GM23338 (cell line): ENCODE measurements around the gene BLTP3B. TPM values are rescaled to one million over a fixed set of nuclear protein-coding genes. Genes with fewer than 3 reads are reported as not detected.

Experiments used
- ATAC-seq: fragments of 200-7000 bp; cut with Tn5 transposase; 3 replicates; pipeline ENCODE4 v1.9.1; 2020
- DNase-seq: peaks from one replicate; pipeline ENCODE4 v3.0.0-alpha.2; 2015; ENCODE audit warnings: low spot score
- H2AFZ ChIP-seq: fragments of 200-600 bp; sonication (generic); 2 replicates; pipeline ENCODE4 v1.8.0; 2016; ENCODE audit warnings: antibody characterized with exemption, mild to moderate bottlenecking, moderate library complexity
- H3F3A ChIP-seq: fragments of 200-600 bp; sonication (generic); replicated peaks from 2 replicates; pipeline ENCODE4 v1.8.0; 2017; ENCODE audit warnings: antibody characterized with exemption, mixed run types, low read depth
- H3K27ac ChIP-seq: fragments of 200-600 bp; sonication (generic); 2 replicates; pipeline ENCODE4 v1.6.1; 2016; ENCODE audit warnings: low read depth
- H3K27me3 ChIP-seq: fragments of 200-600 bp; sonication (generic); 2 replicates; pipeline ENCODE4 v1.8.0; 2016; ENCODE audit warnings: mild to moderate bottlenecking, mixed run types, moderate library complexity; ENCODE audit not compliant: insufficient read depth
- H3K36me3 ChIP-seq: fragments of 200-600 bp; sonication (generic); 2 replicates; pipeline ENCODE4 v1.8.0; 2016; ENCODE audit warnings: mild to moderate bottlenecking; ENCODE audit not compliant: insufficient read depth
- H3K4me1 ChIP-seq: fragments of 200-600 bp; sonication (generic); 2 replicates; pipeline ENCODE4 v1.8.0; 2016; ENCODE audit warnings: mild to moderate bottlenecking, moderate library complexity; ENCODE audit not compliant: insufficient read depth
- H3K4me2 ChIP-seq: fragments of 200-600 bp; sonication (generic); 2 replicates; pipeline ENCODE4 v1.7.1; 2017; ENCODE audit warnings: mixed run types
- H3K4me3 ChIP-seq: fragments of 200-600 bp; sonication (generic); 2 replicates; pipeline ENCODE4 v1.6.1; 2016; ENCODE audit warnings: mixed run types
- H3K79me2 ChIP-seq: fragments of 200-600 bp; sonication (generic); replicated peaks from 2 replicates; pipeline ENCODE4 v1.8.0; 2017; ENCODE audit warnings: mild to moderate bottlenecking; ENCODE audit not compliant: insufficient read depth
- H3K9me2 ChIP-seq: fragments of 200-600 bp; sonication (generic); 2 replicates; pipeline ENCODE4 v1.8.0; 2017; ENCODE audit not compliant: insufficient read depth
- H4K20me1 ChIP-seq: fragments of 200-600 bp; sonication (generic); replicated peaks from 2 replicates; pipeline ENCODE4 v1.8.0; 2017; ENCODE audit warnings: mild to moderate bottlenecking; ENCODE audit not compliant: insufficient read depth
- H3K27ac Mint-ChIP-seq: 2 replicates; pipeline ENCODE4 v1.8.0; 2020; ENCODE audit warnings: inconsistent platforms, mild to moderate bottlenecking, moderate library complexity, mixed read lengths
- H3K27me3 Mint-ChIP-seq: 3 replicates; pipeline ENCODE4 v1.8.0; 2022; ENCODE audit warnings: low read depth, mild to moderate bottlenecking, moderate library complexity, mixed read lengths, inconsistent platforms; ENCODE audit not compliant: insufficient read depth, poor library complexity
- H3K36me3 Mint-ChIP-seq: 3 replicates; pipeline ENCODE4 v1.8.0; 2021; ENCODE audit warnings: low read depth, mild to moderate bottlenecking, inconsistent platforms, moderate library complexity, mixed read lengths
- H3K4me1 Mint-ChIP-seq: 3 replicates; pipeline ENCODE4 v1.8.0; 2020; ENCODE audit warnings: mild to moderate bottlenecking, inconsistent platforms, mixed read lengths
- H3K4me3 Mint-ChIP-seq: 3 replicates; pipeline ENCODE4 v1.8.0; 2021; ENCODE audit warnings: moderate library complexity, mild to moderate bottlenecking, inconsistent platforms, mixed read lengths
- H3K9me3 Mint-ChIP-seq: 3 replicates; pipeline ENCODE4 v1.8.0; 2020; ENCODE audit warnings: moderate library complexity, mild to moderate bottlenecking, inconsistent platforms, mixed read lengths
- CREB1 ChIP-seq: fragments of 250-450 bp; sonication (Bioruptor Pico); IDR thresholded peaks from 2 replicates; pipeline ENCODE4 v1.5.0; 2020; ENCODE audit warnings: low read depth, mild to moderate bottlenecking, moderate library complexity
- EZH2 ChIP-seq: fragments of 200-600 bp; sonication (generic); IDR thresholded peaks from one replicate; pipeline ENCODE4 v1.8.0; 2017; ENCODE audit warnings: antibody characterized with exemption, mild to moderate bottlenecking, low read depth; ENCODE audit not compliant: unreplicated experiment
- EZH2phosphoT487 ChIP-seq: fragments of 200-600 bp; sonication (generic); IDR thresholded peaks from one replicate; pipeline ENCODE4 v1.8.1; 2018; ENCODE audit warnings: antibody characterized with exemption; ENCODE audit not compliant: unreplicated experiment
- JUNB ChIP-seq: IDR thresholded peaks from one replicate; pipeline ENCODE4 v1.6.1; 2016; ENCODE audit warnings: antibody characterized with exemption; ENCODE audit not compliant: unreplicated experiment
- NANOG ChIP-seq: IDR thresholded peaks from 2 replicates; pipeline ENCODE4 v1.6.1; 2016; ENCODE audit warnings: antibody characterized with exemption, borderline replicate concordance
- POLR2AphosphoS5 ChIP-seq: IDR thresholded peaks from 2 replicates; pipeline ENCODE4 v1.6.1; 2016; ENCODE audit warnings: antibody characterized with exemption, low read depth
- STAT1 ChIP-seq: IDR thresholded peaks from one replicate; pipeline ENCODE4 v1.6.1; 2016; ENCODE audit warnings: antibody characterized with exemption; ENCODE audit not compliant: unreplicated experiment
- ZNF114 ChIP-seq: fragments of 250-450 bp; sonication (Bioruptor Pico); IDR thresholded peaks from 2 replicates; pipeline ENCODE4 v1.5.0; 2020; ENCODE audit warnings: mild to moderate bottlenecking, moderate library complexity
- ZNF331 ChIP-seq: fragments of 250-450 bp; sonication (Bioruptor Pico); IDR thresholded peaks from 2 replicates; pipeline ENCODE4 v1.5.0; 2020; ENCODE audit warnings: low read depth, mild to moderate bottlenecking, moderate library complexity
- polyA plus RNA-seq: library from polyadenylated mRNA; unstranded; fragments of >200 nt; fragmentation: Nextera tagmentation; extraction: Ambion mirVana; gene quantifications from 2 replicates; pipeline ENCODE4 v1.2.1, GENCODE V29; 2016
- total RNA-seq: library from RNA; depleted of rRNA; stranded (reverse); fragments of >200 nt; shearing (Covaris generic); gene quantifications from 2 replicates; pipeline ENCODE4 v1.2.3, GENCODE V29; 2014
- TF ChIP-seq, protein P1 (sequence below): IDR thresholded peaks from one replicate; pipeline ENCODE4 v1.6.1; 2018; ENCODE audit warnings: antibody characterized with exemption; ENCODE audit not compliant: unreplicated experiment
- TF ChIP-seq, protein P2 (sequence below), 2 experiments: fragments of 200-600 bp in 1 of 2; sonication (generic) in 1 of 2; conservative IDR thresholded peaks; 2 replicates each; pipeline versions ENCODE4 v1.5.1 to v1.6.1; 2016 to 2017; ENCODE audit warnings: antibody characterized with exemption in 2 of 2, low read depth in 2 of 2, mild to moderate bottlenecking in 2 of 2, moderate library complexity in 1 of 2
- TF ChIP-seq, protein P3 (sequence below): fragments of 250-450 bp; sonication (Bioruptor Pico); IDR thresholded peaks from 2 replicates; pipeline ENCODE4 v1.5.0; 2020; ENCODE audit warnings: mild to moderate bottlenecking, moderate library complexity
- TF ChIP-seq, protein P4 (sequence below): IDR thresholded peaks from 2 replicates; pipeline ENCODE4 v1.6.1; 2016; ENCODE audit warnings: antibody characterized with exemption

The BLTP3B gene
- total and polyA plus RNA-seq, 2 experiments from 2014 or later, result 11.2 to 35.8 TPM

DNA sequence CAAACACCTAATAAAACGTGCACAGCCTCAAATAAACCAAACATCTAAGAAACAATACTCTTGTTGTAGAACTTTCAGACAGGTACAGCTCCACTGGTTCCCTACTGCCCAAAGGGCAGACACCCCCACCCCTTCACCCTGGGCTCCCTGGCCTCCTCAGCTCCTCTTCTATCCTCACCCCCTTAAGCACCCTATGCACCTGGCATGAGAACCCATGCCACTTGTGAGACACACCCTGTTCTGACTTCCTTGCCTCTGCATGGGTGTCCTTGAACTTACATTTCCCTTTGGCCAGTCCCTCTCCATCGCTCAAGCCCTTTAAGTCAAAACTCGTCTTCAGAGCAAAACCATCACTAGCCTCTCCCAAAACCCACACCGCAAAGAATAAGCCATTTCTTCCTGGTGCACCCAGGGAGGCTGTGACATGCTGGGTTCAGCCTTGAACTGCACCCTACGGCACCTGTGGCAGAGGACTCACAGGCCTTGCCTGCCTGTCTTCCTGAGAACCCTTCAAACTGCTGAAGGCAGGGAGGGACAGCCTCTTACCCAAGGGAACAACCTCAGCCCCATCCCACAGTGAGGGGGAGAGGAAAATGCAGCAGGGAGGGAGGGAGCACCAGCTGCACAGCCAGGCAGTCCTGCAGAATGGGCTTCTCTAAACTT is 45.3 kb upstream of the BLTP3B start:
- no peaks in the 10 kb centered on the region for H3K4me1 ChIP-seq
- H3K27me3 Mint-ChIP-seq, result peaks cover 2% of the 10 kb centered on the region
- no peak overlapping the region for H3K4me2 ChIP-seq
- no peaks in the 10 kb centered on the region for H3K9me2 ChIP-seq
- H4K20me1 ChIP-seq, result 0 out of 2 replicates have a peak, but pooled peaks cover 3% of the 10 kb centered on the region
- peaks cover 2% of the 10 kb centered on the region; the same call in 1 of the 3 replicates for H3K9me3 Mint-ChIP-seq
- TF ChIP-seq CREB1 (CRISPR knock-in tag) (no peak), JUNB (no peak), STAT1 (no peak), ZNF331 (CRISPR knock-in tag) (no peak), EZH2 (no peak), NANOG (no peak), POLR2AphosphoS5 (no peak), EZH2phosphoT487 (no peak), ZNF114 (CRISPR knock-in tag) (no peak)
- TF ChIP-seq, protein P1, sequence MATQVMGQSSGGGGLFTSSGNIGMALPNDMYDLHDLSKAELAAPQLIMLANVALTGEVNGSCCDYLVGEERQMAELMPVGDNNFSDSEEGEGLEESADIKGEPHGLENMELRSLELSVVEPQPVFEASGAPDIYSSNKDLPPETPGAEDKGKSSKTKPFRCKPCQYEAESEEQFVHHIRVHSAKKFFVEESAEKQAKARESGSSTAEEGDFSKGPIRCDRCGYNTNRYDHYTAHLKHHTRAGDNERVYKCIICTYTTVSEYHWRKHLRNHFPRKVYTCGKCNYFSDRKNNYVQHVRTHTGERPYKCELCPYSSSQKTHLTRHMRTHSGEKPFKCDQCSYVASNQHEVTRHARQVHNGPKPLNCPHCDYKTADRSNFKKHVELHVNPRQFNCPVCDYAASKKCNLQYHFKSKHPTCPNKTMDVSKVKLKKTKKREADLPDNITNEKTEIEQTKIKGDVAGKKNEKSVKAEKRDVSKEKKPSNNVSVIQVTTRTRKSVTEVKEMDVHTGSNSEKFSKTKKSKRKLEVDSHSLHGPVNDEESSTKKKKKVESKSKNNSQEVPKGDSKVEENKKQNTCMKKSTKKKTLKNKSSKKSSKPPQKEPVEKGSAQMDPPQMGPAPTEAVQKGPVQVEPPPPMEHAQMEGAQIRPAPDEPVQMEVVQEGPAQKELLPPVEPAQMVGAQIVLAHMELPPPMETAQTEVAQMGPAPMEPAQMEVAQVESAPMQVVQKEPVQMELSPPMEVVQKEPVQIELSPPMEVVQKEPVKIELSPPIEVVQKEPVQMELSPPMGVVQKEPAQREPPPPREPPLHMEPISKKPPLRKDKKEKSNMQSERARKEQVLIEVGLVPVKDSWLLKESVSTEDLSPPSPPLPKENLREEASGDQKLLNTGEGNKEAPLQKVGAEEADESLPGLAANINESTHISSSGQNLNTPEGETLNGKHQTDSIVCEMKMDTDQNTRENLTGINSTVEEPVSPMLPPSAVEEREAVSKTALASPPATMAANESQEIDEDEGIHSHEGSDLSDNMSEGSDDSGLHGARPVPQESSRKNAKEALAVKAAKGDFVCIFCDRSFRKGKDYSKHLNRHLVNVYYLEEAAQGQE, result no peak
- TF ChIP-seq, protein P2, sequence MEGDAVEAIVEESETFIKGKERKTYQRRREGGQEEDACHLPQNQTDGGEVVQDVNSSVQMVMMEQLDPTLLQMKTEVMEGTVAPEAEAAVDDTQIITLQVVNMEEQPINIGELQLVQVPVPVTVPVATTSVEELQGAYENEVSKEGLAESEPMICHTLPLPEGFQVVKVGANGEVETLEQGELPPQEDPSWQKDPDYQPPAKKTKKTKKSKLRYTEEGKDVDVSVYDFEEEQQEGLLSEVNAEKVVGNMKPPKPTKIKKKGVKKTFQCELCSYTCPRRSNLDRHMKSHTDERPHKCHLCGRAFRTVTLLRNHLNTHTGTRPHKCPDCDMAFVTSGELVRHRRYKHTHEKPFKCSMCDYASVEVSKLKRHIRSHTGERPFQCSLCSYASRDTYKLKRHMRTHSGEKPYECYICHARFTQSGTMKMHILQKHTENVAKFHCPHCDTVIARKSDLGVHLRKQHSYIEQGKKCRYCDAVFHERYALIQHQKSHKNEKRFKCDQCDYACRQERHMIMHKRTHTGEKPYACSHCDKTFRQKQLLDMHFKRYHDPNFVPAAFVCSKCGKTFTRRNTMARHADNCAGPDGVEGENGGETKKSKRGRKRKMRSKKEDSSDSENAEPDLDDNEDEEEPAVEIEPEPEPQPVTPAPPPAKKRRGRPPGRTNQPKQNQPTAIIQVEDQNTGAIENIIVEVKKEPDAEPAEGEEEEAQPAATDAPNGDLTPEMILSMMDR (conservative IDR thresholded peaks at IDR 0.05; ENCODE audit: low read depth in 2 of 2), result no peak
- TF ChIP-seq, protein P3, sequence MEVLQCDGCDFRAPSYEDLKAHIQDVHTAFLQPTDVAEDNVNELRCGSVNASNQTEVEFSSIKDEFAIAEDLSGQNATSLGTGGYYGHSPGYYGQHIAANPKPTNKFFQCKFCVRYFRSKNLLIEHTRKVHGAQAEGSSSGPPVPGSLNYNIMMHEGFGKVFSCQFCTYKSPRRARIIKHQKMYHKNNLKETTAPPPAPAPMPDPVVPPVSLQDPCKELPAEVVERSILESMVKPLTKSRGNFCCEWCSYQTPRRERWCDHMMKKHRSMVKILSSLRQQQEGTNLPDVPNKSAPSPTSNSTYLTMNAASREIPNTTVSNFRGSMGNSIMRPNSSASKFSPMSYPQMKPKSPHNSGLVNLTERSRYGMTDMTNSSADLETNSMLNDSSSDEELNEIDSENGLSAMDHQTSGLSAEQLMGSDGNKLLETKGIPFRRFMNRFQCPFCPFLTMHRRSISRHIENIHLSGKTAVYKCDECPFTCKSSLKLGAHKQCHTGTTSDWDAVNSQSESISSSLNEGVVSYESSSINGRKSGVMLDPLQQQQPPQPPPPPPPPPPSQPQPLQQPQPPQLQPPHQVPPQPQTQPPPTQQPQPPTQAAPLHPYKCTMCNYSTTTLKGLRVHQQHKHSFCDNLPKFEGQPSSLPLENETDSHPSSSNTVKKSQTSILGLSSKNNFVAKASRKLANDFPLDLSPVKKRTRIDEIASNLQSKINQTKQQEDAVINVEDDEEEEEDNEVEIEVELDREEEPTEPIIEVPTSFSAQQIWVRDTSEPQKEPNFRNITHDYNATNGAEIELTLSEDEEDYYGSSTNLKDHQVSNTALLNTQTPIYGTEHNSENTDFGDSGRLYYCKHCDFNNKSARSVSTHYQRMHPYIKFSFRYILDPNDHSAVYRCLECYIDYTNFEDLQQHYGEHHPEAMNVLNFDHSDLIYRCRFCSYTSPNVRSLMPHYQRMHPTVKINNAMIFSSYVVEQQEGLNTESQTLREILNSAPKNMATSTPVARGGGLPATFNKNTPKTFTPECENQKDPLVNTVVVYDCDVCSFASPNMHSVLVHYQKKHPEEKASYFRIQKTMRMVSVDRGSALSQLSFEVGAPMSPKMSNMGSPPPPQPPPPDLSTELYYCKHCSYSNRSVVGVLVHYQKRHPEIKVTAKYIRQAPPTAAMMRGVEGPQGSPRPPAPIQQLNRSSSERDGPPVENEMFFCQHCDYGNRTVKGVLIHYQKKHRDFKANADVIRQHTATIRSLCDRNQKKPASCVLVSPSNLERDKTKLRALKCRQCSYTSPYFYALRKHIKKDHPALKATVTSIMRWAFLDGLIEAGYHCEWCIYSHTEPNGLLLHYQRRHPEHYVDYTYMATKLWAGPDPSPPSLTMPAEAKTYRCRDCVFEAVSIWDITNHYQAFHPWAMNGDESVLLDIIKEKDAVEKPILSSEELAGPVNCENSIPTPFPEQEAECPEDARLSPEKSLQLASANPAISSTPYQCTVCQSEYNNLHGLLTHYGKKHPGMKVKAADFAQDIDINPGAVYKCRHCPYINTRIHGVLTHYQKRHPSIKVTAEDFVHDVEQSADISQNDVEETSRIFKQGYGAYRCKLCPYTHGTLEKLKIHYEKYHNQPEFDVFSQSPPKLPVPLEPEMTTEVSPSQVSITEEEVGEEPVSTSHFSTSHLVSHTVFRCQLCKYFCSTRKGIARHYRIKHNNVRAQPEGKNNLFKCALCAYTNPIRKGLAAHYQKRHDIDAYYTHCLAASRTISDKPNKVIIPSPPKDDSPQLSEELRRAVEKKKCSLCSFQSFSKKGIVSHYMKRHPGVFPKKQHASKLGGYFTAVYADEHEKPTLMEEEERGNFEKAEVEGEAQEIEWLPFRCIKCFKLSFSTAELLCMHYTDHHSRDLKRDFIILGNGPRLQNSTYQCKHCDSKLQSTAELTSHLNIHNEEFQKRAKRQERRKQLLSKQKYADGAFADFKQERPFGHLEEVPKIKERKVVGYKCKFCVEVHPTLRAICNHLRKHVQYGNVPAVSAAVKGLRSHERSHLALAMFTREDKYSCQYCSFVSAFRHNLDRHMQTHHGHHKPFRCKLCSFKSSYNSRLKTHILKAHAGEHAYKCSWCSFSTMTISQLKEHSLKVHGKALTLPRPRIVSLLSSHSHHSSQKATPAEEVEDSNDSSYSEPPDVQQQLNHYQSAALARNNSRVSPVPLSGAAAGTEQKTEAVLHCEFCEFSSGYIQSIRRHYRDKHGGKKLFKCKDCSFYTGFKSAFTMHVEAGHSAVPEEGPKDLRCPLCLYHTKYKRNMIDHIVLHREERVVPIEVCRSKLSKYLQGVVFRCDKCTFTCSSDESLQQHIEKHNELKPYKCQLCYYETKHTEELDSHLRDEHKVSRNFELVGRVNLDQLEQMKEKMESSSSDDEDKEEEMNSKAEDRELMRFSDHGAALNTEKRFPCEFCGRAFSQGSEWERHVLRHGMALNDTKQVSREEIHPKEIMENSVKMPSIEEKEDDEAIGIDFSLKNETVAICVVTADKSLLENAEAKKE, result no peak
- TF ChIP-seq, protein P4, sequence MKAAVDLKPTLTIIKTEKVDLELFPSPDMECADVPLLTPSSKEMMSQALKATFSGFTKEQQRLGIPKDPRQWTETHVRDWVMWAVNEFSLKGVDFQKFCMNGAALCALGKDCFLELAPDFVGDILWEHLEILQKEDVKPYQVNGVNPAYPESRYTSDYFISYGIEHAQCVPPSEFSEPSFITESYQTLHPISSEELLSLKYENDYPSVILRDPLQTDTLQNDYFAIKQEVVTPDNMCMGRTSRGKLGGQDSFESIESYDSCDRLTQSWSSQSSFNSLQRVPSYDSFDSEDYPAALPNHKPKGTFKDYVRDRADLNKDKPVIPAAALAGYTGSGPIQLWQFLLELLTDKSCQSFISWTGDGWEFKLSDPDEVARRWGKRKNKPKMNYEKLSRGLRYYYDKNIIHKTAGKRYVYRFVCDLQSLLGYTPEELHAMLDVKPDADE, result no peak
- H2AFZ ChIP-seq, result no peak overlapping the region
- ATAC-seq, result no peak
- H3F3A ChIP-seq, result 0 out of 2 replicates have a peak, but pooled peaks cover under 1% of the 10 kb centered on the region
- H3K36me3 ChIP-seq, result no peaks in the 10 kb centered on the region
- H3K4me1 Mint-ChIP-seq, result peaks cover 9% of the 10 kb centered on the region; the same call in 1 of the 3 replicates
- no peak overlapping the region; the same call in 1 of the 2 replicates for H3K27ac Mint-ChIP-seq
- H3K4me3 Mint-ChIP-seq, result no peak overlapping the region
- no peak overlapping the region for H3K27ac ChIP-seq
- H3K36me3 Mint-ChIP-seq, result peaks cover 24% of the 10 kb centered on the region
- peaks cover 5% of the 10 kb centered on the region; the same call in 1 of the 2 replicates for H3K79me2 ChIP-seq
- no peak for DNase-seq
- no peak overlapping the region for H3K4me3 ChIP-seq
- H3K27me3 ChIP-seq, result no peaks in the 10 kb centered on the region
